GM12874 (cell line): ENCODE data around the gene KATNBL1.

Source experiments
- TF ChIP-seq, protein P1 (sequence below): IDR thresholded peaks from 2 replicates; pipeline ENCODE4 v1.5.1; 2011; ENCODE audit warnings: low read depth, mild to moderate bottlenecking, control low read depth, low read length, moderate library complexity; ENCODE audit not compliant: insufficient read depth

Gene KATNBL1, protein sequence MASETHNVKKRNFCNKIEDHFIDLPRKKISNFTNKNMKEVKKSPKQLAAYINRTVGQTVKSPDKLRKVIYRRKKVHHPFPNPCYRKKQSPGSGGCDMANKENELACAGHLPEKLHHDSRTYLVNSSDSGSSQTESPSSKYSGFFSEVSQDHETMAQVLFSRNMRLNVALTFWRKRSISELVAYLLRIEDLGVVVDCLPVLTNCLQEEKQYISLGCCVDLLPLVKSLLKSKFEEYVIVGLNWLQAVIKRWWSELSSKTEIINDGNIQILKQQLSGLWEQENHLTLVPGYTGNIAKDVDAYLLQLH

DNA sequence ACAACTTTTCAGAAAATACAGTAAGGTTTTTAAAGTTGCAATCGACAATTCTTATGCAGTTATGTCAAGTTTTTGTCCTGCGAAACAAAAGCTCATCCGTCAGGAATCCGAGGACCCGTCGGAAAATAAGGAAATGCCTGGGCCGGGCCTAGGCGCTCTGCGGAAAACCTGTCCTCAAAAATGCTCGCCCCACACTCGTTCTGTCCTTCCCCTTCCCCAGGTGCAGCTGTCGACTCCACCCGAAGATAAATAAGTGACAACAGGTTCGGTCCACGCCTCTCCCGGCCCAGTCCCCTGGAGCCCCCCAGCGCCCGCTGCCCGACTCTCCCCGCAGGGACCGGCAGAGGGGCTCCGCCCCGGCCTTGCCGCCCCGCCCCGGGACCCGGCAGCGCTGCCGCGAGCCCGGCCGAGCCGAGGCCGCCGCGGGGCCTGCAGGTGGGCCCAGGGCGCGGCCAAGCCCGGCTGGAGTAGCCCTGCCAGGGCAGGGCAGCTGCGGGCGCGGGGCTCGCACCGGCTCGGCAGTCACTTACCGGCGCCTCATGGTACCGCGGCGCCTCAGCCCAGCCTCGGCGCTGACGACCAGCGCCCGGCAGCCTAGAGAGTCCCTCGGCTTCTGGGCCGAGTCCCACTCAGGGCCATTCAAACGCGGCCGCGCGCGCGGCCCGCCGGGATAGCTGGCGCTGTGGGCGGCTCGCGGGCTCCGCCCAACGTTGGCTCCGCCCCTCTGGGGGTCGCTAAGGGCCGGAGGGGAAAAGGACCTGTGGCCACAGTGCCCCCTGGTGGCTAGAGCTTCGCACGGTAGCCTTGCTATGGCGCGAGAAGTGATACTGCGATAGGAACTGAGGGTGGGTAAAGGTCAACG is at the start of gene KATNBL1:
TSS of gene KATNBL1 (minus strand) at position 676 of the 862 bp plus-strand sequence. CDS start 46,420 bp downstream, outside the sequence.
- TF ChIP-seq, protein P1, sequence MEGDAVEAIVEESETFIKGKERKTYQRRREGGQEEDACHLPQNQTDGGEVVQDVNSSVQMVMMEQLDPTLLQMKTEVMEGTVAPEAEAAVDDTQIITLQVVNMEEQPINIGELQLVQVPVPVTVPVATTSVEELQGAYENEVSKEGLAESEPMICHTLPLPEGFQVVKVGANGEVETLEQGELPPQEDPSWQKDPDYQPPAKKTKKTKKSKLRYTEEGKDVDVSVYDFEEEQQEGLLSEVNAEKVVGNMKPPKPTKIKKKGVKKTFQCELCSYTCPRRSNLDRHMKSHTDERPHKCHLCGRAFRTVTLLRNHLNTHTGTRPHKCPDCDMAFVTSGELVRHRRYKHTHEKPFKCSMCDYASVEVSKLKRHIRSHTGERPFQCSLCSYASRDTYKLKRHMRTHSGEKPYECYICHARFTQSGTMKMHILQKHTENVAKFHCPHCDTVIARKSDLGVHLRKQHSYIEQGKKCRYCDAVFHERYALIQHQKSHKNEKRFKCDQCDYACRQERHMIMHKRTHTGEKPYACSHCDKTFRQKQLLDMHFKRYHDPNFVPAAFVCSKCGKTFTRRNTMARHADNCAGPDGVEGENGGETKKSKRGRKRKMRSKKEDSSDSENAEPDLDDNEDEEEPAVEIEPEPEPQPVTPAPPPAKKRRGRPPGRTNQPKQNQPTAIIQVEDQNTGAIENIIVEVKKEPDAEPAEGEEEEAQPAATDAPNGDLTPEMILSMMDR: peak; percentile 93

- TF ChIP-seq, protein P1: no peak
These were observed 49.7 kb upstream of the KATNBL1 start for GRCh38 chr15:34259566-34259965.

GRCh38 chr15:34258151-34258550 is 48.3 kb upstream of the KATNBL1 start:
- TF ChIP-seq, protein P1: no peak

DNA sequence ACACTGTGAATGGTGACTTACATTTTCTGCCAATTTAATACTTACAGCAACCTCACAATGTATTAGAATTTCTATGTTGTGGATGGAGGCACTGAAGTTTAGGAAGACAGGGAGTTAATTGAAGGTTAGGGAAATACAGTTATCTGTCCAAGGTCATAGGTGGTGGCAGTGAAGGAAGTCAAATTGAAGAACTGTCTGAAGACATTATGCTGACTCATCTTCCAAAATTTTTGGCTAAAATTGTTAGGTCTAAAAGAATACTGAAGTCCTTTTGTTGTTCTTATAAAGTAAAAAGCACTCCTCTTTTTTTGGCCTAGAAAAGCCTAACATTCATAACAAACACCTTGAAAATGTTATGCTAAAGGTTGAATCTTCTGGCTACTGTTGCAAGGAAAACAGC is 42.6 kb upstream of the KATNBL1 start:
- TF ChIP-seq, protein P1: no peak

DNA sequence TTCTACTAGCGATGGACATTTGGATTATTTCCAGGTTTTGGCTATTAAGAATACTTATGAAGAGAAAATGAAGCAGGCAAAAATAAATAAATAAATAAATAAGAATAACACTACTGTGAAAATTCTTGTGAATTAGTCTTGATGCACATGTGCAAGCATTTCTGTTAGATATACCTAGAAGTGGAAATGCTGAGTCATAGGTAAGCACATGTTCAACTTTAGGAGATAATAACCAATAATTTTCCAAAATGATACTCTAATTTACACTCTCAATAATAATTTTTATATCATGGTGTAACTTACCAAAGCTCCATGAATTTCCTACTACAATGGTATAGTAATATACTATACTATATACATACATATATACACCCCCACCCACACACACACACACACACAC is 38.3 kb upstream of the KATNBL1 start:
- TF ChIP-seq, protein P1: no peak

DNA sequence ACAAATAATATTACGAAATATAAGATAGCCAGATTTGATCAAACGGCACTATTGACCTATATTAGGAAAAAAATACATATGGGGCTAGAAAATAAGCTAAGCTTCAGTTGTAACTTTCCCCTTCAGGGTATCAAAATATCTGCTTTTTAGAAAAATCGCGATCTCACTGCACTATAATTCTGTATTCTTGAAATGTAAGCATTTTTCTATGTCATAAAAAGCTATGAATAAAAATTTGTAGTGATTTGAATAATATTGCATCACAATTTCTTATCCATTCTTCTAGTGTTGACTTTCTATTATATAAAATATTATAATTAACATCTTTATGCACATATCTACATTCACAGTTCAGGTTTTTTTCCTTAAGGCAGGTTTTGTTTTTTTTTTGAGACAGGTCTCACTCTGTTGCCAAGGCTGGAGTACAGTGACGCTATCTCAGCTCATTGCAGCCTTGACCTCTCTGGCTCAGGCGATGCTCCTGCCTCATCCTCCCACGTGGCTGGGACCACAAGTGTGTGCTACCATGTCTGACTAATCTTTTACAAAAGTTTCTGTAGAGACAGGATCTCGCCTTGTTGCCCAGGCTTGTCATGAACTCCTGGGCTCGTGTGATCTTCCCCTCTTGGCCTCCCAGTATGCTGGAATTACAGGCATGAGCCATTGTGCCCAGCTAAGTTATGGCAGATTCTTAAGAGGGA is 36.5 kb upstream of the KATNBL1 start:
- TF ChIP-seq, protein P1: no peak

- TF ChIP-seq, protein P1: no peak
These were observed 33.3 kb upstream of the KATNBL1 start for GRCh38 chr15:34243226-34243625.
